Measurements from ENCODE around the gene SAMD14. TPM values are rescaled to one million over a fixed set of nuclear protein-coding genes. Genes with fewer than 3 reads are reported as not detected.

Gene SAMD14
- total RNA-seq, 1 experiment from 2014 or later, result 8.2 TPM

DNA sequence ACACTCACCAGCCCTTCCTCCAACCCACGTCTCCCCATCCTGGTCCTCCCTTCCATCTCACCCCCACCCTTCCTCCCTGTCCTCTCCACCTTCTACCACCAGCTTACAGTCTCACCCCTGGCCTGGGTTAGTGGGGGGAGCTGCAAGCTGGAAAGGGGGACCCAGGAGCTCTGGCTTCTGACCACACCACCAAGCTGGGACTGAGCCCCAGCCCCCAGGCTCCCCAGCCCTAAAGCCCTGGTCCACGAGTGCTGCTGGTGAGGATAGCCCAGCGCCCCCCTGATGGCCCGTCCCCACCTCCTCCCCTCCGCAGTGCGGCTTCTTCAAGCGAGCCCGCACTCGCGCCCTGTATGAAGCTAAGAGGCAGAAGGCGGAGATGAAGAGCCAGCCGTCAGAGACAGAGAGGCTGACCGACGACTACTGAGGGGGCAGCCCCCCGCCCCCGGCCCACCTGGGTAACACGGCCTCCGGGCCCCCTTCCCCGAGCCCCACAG lies 42.0 kb downstream of the SAMD14 start:
- DNase-seq, result peak; percentile 37
- no peaks in the 10 kb centered on the region for H3K27me3 ChIP-seq (ENCODE audit: control insufficient read depth, insufficient read depth, low read length)
- H3K36me3 ChIP-seq (replicated peaks; ENCODE audit: control insufficient read depth, insufficient read depth, low read length), result no peaks in the 10 kb centered on the region; the same call in 1 of the 2 replicates
- no peak overlapping the region for H3K4me3 ChIP-seq (ENCODE audit: insufficient read depth, low read depth, low read length)

GRCh38 chr17:50087246-50087911 lies 42.6 kb downstream of the SAMD14 start:
- H3K4me3 ChIP-seq (ENCODE audit: insufficient read depth, low read depth, low read length), result no peak overlapping the region
- H3K27me3 ChIP-seq (ENCODE audit: control insufficient read depth, insufficient read depth, low read length), result no peaks in the 10 kb centered on the region
- DNase-seq, result peak; percentile 94
- no peaks in the 10 kb centered on the region; the same call in 1 of the 2 replicates for H3K36me3 ChIP-seq (replicated peaks; ENCODE audit: control insufficient read depth, insufficient read depth, low read length)

GRCh38 chr17:50081757-50082156 lies 48.2 kb downstream of the SAMD14 start:
- H3K4me3 ChIP-seq (ENCODE audit: insufficient read depth, low read depth, low read length), result no peak overlapping the region
- no peak for DNase-seq
- H3K27me3 ChIP-seq (ENCODE audit: control insufficient read depth, insufficient read depth, low read length), result no peaks in the 10 kb centered on the region
- H3K36me3 ChIP-seq (replicated peaks; ENCODE audit: control insufficient read depth, insufficient read depth, low read length), result peaks cover 7% of the 10 kb centered on the region

GRCh38 chr17:50080827-50081226 lies 49.1 kb downstream of the SAMD14 start:
- H3K27me3 ChIP-seq (ENCODE audit: control insufficient read depth, insufficient read depth, low read length), result no peaks in the 10 kb centered on the region
- no peak for DNase-seq
- peaks cover 7% of the 10 kb centered on the region for H3K36me3 ChIP-seq (replicated peaks; ENCODE audit: control insufficient read depth, insufficient read depth, low read length)
- no peak overlapping the region for H3K4me3 ChIP-seq (ENCODE audit: insufficient read depth, low read depth, low read length)

DNA sequence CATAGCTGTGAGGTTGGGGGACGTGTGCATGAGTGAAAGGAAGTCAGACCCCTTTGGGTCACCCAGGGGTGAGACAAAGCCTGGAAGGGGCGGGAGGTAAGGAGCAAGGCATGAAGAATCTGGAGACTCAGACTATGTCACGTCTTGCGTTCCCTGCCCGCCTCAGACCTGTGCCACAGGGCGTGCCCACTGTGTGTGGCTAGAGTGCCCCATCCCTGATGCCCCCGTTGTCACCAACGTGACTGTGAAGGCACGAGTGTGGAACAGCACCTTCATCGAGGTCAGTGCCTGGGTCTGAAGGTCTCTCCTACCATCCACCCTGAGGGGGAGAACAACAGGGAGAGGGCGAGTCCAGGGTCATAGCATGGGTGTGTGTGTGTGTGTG lies 49.9 kb downstream of the SAMD14 start:
- DNase-seq, result no peak
- Histone ChIP-seq H3K36me3 (replicated peaks; ENCODE audit: control insufficient read depth, insufficient read depth, low read length) (peaks cover 7% of the 10 kb centered on the region), H3K4me3 (ENCODE audit: insufficient read depth, low read depth, low read length) (no peak overlapping the region), H3K27me3 (ENCODE audit: control insufficient read depth, insufficient read depth, low read length) (no peaks in the 10 kb centered on the region)

DNA sequence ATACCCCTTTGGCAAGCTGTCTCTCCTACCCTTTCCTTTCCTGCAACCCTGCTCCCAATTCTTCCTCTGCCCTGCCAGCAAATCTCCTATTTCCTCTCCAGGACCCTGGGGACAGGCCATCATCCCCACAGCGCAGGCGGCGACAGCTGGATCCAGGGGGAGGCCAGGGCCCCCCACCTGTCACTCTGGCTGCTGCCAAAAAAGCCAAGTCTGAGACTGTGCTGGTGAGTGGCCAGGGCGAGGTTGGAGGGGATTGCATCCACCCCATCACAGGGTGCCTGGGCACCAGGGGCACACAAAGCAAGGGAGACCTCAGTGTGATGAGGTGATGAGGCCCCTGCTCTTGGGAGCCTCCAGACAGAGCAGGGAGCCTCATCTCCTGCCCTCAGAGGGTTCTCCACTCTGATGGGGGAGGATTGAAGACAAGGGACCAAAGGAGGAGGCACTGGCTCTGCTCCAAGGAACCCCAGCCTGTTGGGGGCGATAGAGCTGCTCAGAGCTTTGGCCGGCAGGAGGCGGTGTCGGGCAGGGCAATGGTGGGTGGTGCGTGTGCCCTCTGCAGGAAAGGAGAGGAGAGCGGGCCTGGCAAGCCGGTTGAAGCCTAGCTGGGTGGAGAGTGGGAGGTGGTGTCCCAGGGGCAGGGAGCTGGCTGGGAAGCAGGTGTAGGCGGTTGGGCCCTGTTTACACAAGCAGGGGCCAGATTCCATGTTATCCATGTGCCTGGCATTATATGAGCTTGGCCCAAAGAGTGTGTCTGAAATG lies 50.4 kb downstream of the SAMD14 start:
- H3K36me3 ChIP-seq (replicated peaks; ENCODE audit: control insufficient read depth, insufficient read depth, low read length), result peaks cover 7% of the 10 kb centered on the region
- DNase-seq, result peak; percentile 90
- H3K4me3 ChIP-seq (ENCODE audit: insufficient read depth, low read depth, low read length), result no peak overlapping the region
- no peaks in the 10 kb centered on the region for H3K27me3 ChIP-seq (ENCODE audit: control insufficient read depth, insufficient read depth, low read length)

- peaks cover 7% of the 10 kb centered on the region for H3K36me3 ChIP-seq (replicated peaks; ENCODE audit: control insufficient read depth, insufficient read depth, low read length)
- H3K27me3 ChIP-seq (ENCODE audit: control insufficient read depth, insufficient read depth, low read length), result no peaks in the 10 kb centered on the region
- no peak for DNase-seq
- H3K4me3 ChIP-seq (ENCODE audit: insufficient read depth, low read depth, low read length), result no peak overlapping the region
These were observed 51.5 kb downstream of the SAMD14 start for GRCh38 chr17:50078430-50078829.

DNA sequence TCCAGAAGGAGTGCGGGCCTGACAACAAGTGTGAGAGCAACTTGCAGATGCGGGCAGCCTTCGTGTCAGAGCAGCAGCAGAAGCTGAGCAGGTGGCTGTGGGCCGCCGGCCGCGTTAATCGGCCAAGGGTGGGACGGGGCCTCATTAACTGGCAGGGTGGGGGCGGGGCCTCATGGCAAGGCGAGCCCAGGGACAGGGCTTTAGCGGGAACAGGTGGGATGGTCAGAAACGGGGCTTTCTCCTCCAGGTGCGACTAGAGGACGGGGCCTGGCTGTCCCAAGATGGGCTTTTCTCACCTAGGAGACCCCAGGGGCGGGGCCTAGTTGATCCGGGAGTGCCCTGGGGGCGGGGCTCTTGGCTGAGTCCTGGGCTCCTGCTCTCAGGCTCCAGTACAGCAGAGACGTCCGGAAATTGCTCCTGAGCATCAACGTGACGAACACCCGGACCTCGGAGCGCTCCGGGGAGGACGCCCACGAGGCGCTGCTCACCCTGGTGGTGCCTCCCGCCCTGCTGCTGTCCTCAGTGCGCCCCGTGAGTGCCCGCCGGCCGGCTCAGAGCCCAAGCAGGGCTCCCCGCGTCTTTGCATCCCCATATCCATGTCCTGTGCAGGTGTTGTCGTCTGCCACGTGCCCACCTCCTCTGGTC lies 53.2 kb downstream of the SAMD14 start:
- peaks cover 6% of the 10 kb centered on the region for H3K36me3 ChIP-seq (replicated peaks; ENCODE audit: control insufficient read depth, insufficient read depth, low read length)
- peak; percentile 93 for DNase-seq
- no peak overlapping the region for H3K4me3 ChIP-seq (ENCODE audit: insufficient read depth, low read depth, low read length)
- no peaks in the 10 kb centered on the region for H3K27me3 ChIP-seq (ENCODE audit: control insufficient read depth, insufficient read depth, low read length)

DNA sequence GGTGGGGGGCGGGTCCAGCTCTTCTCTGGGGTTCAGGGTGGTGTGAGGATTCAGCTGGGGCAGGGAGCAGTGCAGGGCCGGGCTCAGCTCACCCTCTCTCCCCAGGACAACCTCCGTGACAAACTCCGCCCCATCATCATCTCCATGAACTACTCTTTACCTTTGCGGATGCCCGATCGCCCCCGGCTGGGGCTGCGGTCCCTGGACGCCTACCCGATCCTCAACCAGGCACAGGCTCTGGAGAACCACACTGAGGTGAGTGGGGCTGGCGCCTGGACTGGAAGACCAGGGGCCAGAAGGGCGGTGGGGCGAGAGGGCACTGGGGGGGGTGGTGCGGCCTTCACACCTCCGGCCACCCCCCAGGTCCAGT lies 53.8 kb downstream of the SAMD14 start:
- H3K4me3 ChIP-seq (ENCODE audit: insufficient read depth, low read depth, low read length), result no peak overlapping the region
- DNase-seq, result no peak
- H3K27me3 ChIP-seq (ENCODE audit: control insufficient read depth, insufficient read depth, low read length), result no peaks in the 10 kb centered on the region
- peaks cover 4% of the 10 kb centered on the region for H3K36me3 ChIP-seq (replicated peaks; ENCODE audit: control insufficient read depth, insufficient read depth, low read length)

DNA sequence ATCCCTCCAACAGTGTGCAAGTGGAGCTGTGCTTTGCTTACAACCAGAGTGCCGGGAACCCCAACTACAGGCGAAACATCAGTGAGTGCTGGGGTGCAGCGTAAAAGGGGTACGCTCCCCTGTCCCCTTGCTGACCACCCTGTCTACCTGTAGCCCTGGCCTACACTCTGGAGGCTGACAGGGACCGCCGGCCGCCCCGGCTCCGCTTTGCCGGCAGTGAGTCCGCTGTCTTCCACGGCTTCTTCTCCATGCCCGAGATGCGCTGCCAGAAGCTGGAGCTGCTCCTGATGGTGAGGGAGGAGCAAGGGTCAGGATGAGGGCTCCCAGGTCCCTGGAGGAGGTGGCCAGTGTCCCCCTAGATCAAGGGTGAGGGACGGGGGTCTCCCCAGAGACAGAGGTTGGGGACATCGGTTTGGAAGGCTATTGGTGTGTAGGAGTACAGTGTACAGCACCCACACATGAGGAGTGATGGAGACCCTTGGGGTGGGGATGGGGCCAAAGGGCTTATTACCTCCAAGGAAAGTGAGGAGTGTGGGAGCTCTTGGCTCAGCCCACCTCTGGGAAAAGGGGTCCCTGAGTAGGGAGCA lies 54.4 kb downstream of the SAMD14 start:
- no peak overlapping the region for H3K4me3 ChIP-seq (ENCODE audit: insufficient read depth, low read depth, low read length)
- no peak for DNase-seq
- peaks cover 4% of the 10 kb centered on the region for H3K36me3 ChIP-seq (replicated peaks; ENCODE audit: control insufficient read depth, insufficient read depth, low read length)
- H3K27me3 ChIP-seq (ENCODE audit: control insufficient read depth, insufficient read depth, low read length), result no peaks in the 10 kb centered on the region

DNA sequence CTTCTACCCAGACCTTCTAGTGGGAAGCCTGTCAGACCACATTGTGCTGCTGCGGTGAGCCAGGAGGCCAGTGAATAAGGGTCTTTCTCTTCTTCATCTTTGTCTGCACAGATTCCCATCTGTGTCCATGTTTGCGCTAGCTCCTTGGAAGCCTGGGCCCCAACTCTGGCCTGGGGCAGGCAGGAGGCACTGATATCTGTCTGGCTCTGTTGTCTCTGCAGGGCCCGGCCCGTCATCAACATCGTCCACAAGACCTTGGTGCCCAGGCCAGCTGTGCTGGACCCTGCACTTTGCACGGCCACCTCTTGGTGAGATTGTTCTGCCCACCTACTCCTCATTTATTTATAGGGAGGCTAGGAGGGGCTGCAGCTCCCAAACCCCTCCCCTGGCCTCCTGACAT lies 55.7 kb downstream of the SAMD14 start:
- no peak for DNase-seq
- Histone ChIP-seq H3K27me3 (ENCODE audit: control insufficient read depth, insufficient read depth, low read length) (no peaks in the 10 kb centered on the region), H3K36me3 (replicated peaks; ENCODE audit: control insufficient read depth, insufficient read depth, low read length) (peaks cover 4% of the 10 kb centered on the region)

DNA sequence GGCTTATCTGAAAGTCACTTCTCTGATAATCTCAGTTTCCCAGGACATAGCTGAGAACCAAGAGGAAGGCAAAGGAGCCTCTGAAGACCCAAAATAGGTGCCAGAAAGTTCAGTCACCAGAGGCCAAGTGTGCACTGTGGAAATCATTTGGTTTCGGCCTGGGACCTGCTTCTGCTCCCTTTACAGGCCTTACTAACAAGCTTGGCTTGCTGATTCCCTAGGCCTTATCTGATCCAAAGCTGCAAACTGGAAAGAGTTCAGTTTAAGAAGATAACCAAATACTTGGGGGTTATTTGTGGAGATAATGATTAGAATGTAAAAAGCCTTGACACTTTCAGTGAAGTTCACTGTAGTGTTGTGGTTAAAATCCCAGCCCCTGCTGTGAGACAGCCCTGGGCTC lies 57.0 kb downstream of the SAMD14 start:
- Histone ChIP-seq H3K27me3 (ENCODE audit: control insufficient read depth, insufficient read depth, low read length) (no peaks in the 10 kb centered on the region), H3K4me3 (ENCODE audit: insufficient read depth, low read depth, low read length) (no peak overlapping the region), H3K36me3 (replicated peaks; ENCODE audit: control insufficient read depth, insufficient read depth, low read length) (peaks cover 1% of the 10 kb centered on the region)
- DNase-seq, result no peak

More for the DNA sequence above, 55.7 kb downstream of the SAMD14 start:
- no peak overlapping the region for H3K4me3 ChIP-seq (ENCODE audit: insufficient read depth, low read depth, low read length)

DNA sequence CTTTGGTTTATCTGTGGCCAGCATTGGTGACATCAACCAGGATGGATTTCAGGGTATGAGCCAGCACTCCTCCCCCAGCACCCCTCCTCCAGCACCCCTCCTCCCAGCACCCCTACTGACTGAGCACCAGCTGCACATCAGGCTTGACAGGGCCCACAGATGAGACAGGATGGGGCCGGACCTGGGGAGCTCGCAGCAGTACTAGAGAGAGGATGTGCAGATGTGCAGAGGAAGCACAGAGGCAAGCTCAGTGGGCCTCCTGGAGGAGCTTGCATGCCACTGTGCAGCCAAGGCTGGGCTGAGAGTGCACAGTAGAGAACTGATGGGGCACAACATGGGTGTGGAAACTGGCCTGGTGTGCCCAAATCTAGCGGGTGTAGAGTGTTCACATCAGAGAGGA lies 57.8 kb downstream of the SAMD14 start:
- H3K36me3 ChIP-seq (replicated peaks; ENCODE audit: control insufficient read depth, insufficient read depth, low read length), result no peaks in the 10 kb centered on the region; the same call in none of the 2 replicates
- no peaks in the 10 kb centered on the region for H3K27me3 ChIP-seq (ENCODE audit: control insufficient read depth, insufficient read depth, low read length)
- no peak overlapping the region for H3K4me3 ChIP-seq (ENCODE audit: insufficient read depth, low read depth, low read length)
- no peak for DNase-seq

DNA sequence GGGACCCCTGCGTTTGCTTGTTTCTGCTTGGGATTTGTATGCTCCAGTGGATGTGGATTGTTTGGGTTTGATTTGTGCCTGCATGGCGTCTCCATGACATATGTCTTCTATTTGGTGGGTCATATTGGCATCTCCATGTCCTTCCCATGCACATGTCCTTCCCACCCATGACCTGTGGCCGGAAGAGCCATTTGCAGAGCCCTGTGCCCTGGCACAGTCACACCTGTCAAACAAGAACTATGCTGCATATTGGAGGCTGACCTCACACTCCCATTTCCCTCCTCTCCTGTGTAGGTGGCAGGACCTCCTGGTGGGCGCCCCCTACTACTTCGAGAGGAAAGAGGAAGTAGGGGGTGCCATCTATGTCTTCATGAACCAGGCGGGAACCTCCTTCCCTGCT lies 58.3 kb downstream of the SAMD14 start:
- Histone ChIP-seq H3K27me3 (ENCODE audit: control insufficient read depth, insufficient read depth, low read length) (no peaks in the 10 kb centered on the region), H3K4me3 (ENCODE audit: insufficient read depth, low read depth, low read length) (no peak overlapping the region), H3K36me3 (replicated peaks; ENCODE audit: control insufficient read depth, insufficient read depth, low read length) (no peaks in the 10 kb centered on the region; the same call in none of the 2 replicates)
- DNase-seq, result no peak

Data from H7 (cell line).